Liver (tissue), 3 donors: ENCODE results near the gene LEKR1.

ENCODE experiments used
- CTCF ChIP-seq: fragments of 150-350 bp; IDR thresholded peaks from 2 replicates; pipeline ENCODE4 v1.5.1; 2017; ENCODE audit warnings: improper control_type of control experiment, low read depth, low read length; ENCODE audit not compliant: missing input control
- EGR1 ChIP-seq, 2 donors: IDR thresholded peaks; 2 replicates each; pipeline ENCODE4 v1.6.1; 2016 to 2018; ENCODE audit warnings: antibody characterized with exemption in 2 of 2, low read depth in 2 of 2
- FOXA1 ChIP-seq: IDR thresholded peaks from 2 replicates; pipeline ENCODE4 v1.6.1; 2016; ENCODE audit warnings: antibody characterized with exemption
- GABPA ChIP-seq, 2 donors: IDR thresholded peaks in 1 of 2; conservative IDR thresholded peaks in 1 of 2; 2 replicates each; pipeline ENCODE4 v1.6.1; 2016; ENCODE audit warnings: antibody characterized with exemption in 2 of 2, mild to moderate bottlenecking in 1 of 2, moderate library complexity in 1 of 2
- HNF4A ChIP-seq, 2 donors: conservative IDR thresholded peaks; 2 replicates each; pipeline ENCODE4 v1.6.1; 2016; ENCODE audit warnings: antibody characterized with exemption in 2 of 2, mild to moderate bottlenecking in 2 of 2
- HNF4G ChIP-seq: IDR thresholded peaks from 2 replicates; pipeline ENCODE4 v1.6.1; 2016; ENCODE audit warnings: antibody characterized with exemption
- JUND ChIP-seq, 2 donors: IDR thresholded peaks; 2 replicates each; pipeline ENCODE4 v1.6.1; 2016; ENCODE audit warnings: antibody characterized with exemption in 2 of 2
- RAD21 ChIP-seq, 2 donors: IDR thresholded peaks; 2 replicates each; pipeline ENCODE4 v1.6.1; 2016; ENCODE audit warnings: antibody characterized with exemption in 2 of 2, mild to moderate bottlenecking in 2 of 2
- REST ChIP-seq: IDR thresholded peaks from 2 replicates; pipeline ENCODE4 v1.6.1; 2016; ENCODE audit warnings: antibody characterized with exemption, mild to moderate bottlenecking
- SP1 ChIP-seq: IDR thresholded peaks from 2 replicates; pipeline ENCODE4 v1.6.1; 2018; ENCODE audit warnings: antibody characterized with exemption, mild to moderate bottlenecking
- TAF1 ChIP-seq: conservative IDR thresholded peaks from 2 replicates; pipeline ENCODE4 v1.6.1; 2016; ENCODE audit warnings: antibody characterized with exemption, mild to moderate bottlenecking
- TF ChIP-seq, protein P1 (sequence below): IDR thresholded peaks from 2 replicates; pipeline ENCODE4 v1.6.1; 2016; ENCODE audit warnings: antibody characterized with exemption
- TF ChIP-seq, protein P2 (sequence below): IDR thresholded peaks from 2 replicates; pipeline ENCODE4 v1.6.1; 2016; ENCODE audit warnings: antibody characterized with exemption
- donor health status: healthy.
- donor health status: healthy.

DNA sequence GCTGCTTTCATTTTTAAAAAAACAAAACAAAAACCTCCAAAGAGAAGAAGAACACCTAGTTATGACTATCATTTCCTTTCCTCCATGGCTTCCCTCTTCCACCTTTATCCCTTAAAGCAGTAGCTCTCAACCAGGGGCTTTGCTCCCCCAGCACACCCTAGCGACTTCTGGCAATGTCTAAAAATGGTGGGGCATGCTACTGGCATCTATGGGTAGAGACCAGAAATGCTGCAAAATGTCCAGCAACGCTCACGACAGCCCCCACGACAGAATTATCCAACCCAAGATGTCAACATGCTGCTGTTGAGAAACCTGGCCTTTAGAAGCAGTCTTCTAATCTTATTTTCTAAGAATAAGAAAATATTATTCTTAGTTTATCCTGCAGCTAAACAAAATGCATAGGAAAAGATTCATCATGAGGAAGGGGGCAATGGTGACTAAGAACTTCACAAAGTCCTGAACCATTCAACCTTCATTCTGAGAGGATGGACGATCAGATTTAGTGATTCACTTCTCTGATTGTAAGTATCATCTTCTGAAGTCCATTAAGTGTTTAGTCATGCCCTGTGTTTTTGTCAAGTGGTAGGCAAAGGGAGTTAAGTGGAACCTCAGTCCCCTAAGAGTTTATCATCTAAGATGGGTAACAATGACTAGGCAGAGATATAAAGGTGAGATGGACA, 252.1 kb downstream of the LEKR1 start:
- TF ChIP-seq CTCF (no peak), TAF1 (no peak), FOXA1 (no peak), HNF4G (no peak), HNF4A (conservative IDR thresholded peaks at IDR 0.05) (no peak), JUND (IDR thresholded peaks at IDR 0.05) (no peak), RAD21 (IDR thresholded peaks at IDR 0.05) (no peak), GABPA (IDR thresholded peaks at IDR 0.05 in 1 of 2, conservative IDR thresholded peaks at IDR 0.05 in 1 of 2) (no peak), SP1 (no peak), EGR1 (IDR thresholded peaks at IDR 0.05; ENCODE audit: low read depth in 2 of 2) (no peak), REST (no peak)
- TF ChIP-seq, protein P1, sequence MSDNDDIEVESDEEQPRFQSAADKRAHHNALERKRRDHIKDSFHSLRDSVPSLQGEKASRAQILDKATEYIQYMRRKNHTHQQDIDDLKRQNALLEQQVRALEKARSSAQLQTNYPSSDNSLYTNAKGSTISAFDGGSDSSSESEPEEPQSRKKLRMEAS = no peak
- TF ChIP-seq, protein P2, sequence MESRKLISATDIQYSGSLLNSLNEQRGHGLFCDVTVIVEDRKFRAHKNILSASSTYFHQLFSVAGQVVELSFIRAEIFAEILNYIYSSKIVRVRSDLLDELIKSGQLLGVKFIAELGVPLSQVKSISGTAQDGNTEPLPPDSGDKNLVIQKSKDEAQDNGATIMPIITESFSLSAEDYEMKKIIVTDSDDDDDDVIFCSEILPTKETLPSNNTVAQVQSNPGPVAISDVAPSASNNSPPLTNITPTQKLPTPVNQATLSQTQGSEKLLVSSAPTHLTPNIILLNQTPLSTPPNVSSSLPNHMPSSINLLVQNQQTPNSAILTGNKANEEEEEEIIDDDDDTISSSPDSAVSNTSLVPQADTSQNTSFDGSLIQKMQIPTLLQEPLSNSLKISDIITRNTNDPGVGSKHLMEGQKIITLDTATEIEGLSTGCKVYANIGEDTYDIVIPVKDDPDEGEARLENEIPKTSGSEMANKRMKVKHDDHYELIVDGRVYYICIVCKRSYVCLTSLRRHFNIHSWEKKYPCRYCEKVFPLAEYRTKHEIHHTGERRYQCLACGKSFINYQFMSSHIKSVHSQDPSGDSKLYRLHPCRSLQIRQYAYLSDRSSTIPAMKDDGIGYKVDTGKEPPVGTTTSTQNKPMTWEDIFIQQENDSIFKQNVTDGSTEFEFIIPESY = no peak
